CD14-positive monocyte (primary cell): ENCODE measurements around the gene SERPINB13. TPM values are rescaled to one million over a fixed set of nuclear protein-coding genes. Genes with fewer than 3 reads are reported as not detected.

ENCODE experiments used
- DNase-seq, 3 donors: peaks; one replicate each; pipeline ENCODE4 v3.0.0-alpha.2; 2011 to 2022
- H2AFZ ChIP-seq: 2 replicates; pipeline ENCODE4 v1.6.0; 2012; ENCODE audit warnings: mild to moderate bottlenecking, low read depth, low read length, inconsistent platforms; ENCODE audit not compliant: insufficient read depth, poor library complexity, severe bottlenecking
- H3K27ac ChIP-seq, 2 donors: 1 replicate in 1 of 2; 2 replicates in 1 of 2; pipeline ENCODE4 v1.5.1; 2012 to 2013; ENCODE audit warnings: low read length in 2 of 2, control low read depth in 1 of 2, inconsistent platforms in 1 of 2, low read depth in 1 of 2, mild to moderate bottlenecking in 1 of 2
- H3K27me3 ChIP-seq, 2 donors: one replicate each; pipeline versions ENCODE4 v1.6.0 to v1.6.1; 2011 to 2013; ENCODE audit warnings: low read length in 2 of 2; ENCODE audit not compliant: control insufficient read depth in 2 of 2, insufficient read depth in 2 of 2
- H3K36me3 ChIP-seq, 2 donors: replicated peaks in 1 of 2; 1 replicate in 1 of 2; 2 replicates in 1 of 2; pipeline versions ENCODE4 v1.5.1 to v1.6.1; 2012 to 2013; ENCODE audit warnings: low read length in 2 of 2, control low read depth in 1 of 2, inconsistent platforms in 1 of 2, mild to moderate bottlenecking in 1 of 2; ENCODE audit not compliant: insufficient read depth in 2 of 2, control insufficient read depth in 1 of 2
- H3K4me1 ChIP-seq, 2 donors: 1 replicate in 1 of 2; 2 replicates in 1 of 2; pipeline versions ENCODE4 v1.5.1 to v1.6.1; 2012 to 2013; ENCODE audit warnings: low read length in 2 of 2, control low read depth in 1 of 2, inconsistent platforms in 1 of 2, mild to moderate bottlenecking in 1 of 2, moderate library complexity in 1 of 2; ENCODE audit not compliant: insufficient read depth in 2 of 2, control insufficient read depth in 1 of 2
- H3K4me2 ChIP-seq: replicated peaks from 2 replicates; pipeline ENCODE3; 2012; ENCODE audit warnings: low read length, moderate library complexity, mild to moderate bottlenecking; ENCODE audit not compliant: poor library complexity, severe bottlenecking; ENCODE audit errors: extremely low read depth
- H3K4me3 ChIP-seq, 3 experiments: fragments of 200-600 bp in 1 of 3; sonication (generic) in 1 of 3; replicated peaks in 1 of 3; 1 replicate in 2 of 3; 2 replicates in 1 of 3; pipeline ENCODE4 v1.5.1; 2011 to 2013; ENCODE audit warnings: low read length in 3 of 3, mild to moderate bottlenecking in 3 of 3, control low read depth in 2 of 3, low read depth in 2 of 3, inconsistent platforms in 1 of 3, moderate library complexity in 1 of 3
- H3K79me2 ChIP-seq: 2 replicates; pipeline ENCODE4 v1.6.0; 2012; ENCODE audit warnings: mild to moderate bottlenecking, control low read depth, inconsistent platforms, low read length, moderate library complexity; ENCODE audit not compliant: insufficient read depth
- H3K9ac ChIP-seq: 2 replicates; pipeline ENCODE4 v1.6.0; 2017; ENCODE audit warnings: low read length, mild to moderate bottlenecking; ENCODE audit not compliant: insufficient read depth, poor library complexity, severe bottlenecking
- H3K9me3 ChIP-seq, 2 donors: replicated peaks in 1 of 2; 1 replicate in 1 of 2; 2 replicates in 1 of 2; pipeline versions ENCODE4 v1.5.1 to v1.6.1; 2012 to 2013; ENCODE audit warnings: low read length in 2 of 2, control low read depth in 1 of 2; ENCODE audit not compliant: control insufficient read depth in 1 of 2, insufficient read depth in 1 of 2
- H4K20me1 ChIP-seq: 2 replicates; pipeline ENCODE4 v1.6.0; 2012; ENCODE audit warnings: mild to moderate bottlenecking, low read length, control low read depth, moderate library complexity; ENCODE audit not compliant: insufficient read depth
- H3K27ac Mint-ChIP-seq, 7 donors: one replicate each; pipeline ENCODE4 v1.8.0; 2020; ENCODE audit warnings: mild to moderate bottlenecking in 7 of 7, mixed read lengths in 7 of 7, moderate library complexity in 6 of 7, inconsistent platforms in 2 of 7
- H3K27me3 Mint-ChIP-seq, 3 donors: one replicate each; pipeline ENCODE4 v1.8.0; 2021 to 2022; ENCODE audit warnings: low read depth in 3 of 3, mild to moderate bottlenecking in 3 of 3, mixed read lengths in 3 of 3, moderate library complexity in 3 of 3, inconsistent platforms in 1 of 3
- H3K36me3 Mint-ChIP-seq, 2 donors: one replicate each; pipeline ENCODE4 v1.8.0; 2020; ENCODE audit warnings: mixed read lengths in 2 of 2, inconsistent platforms in 1 of 2, mild to moderate bottlenecking in 1 of 2
- H3K4me1 Mint-ChIP-seq: one replicate; pipeline ENCODE4 v1.8.0; 2020; ENCODE audit warnings: mild to moderate bottlenecking, mixed read lengths
- H3K4me3 Mint-ChIP-seq, 2 donors: one replicate each; pipeline ENCODE4 v1.8.0; 2020; ENCODE audit warnings: mild to moderate bottlenecking in 2 of 2, mixed read lengths in 2 of 2, moderate library complexity in 1 of 2
- H3K9me3 Mint-ChIP-seq, 7 donors: one replicate each; pipeline ENCODE4 v1.8.0; 2020 to 2022; ENCODE audit warnings: mixed read lengths in 7 of 7, mild to moderate bottlenecking in 6 of 7, moderate library complexity in 6 of 7, inconsistent platforms in 2 of 7
- CTCF ChIP-seq: fragments of 200-600 bp; IDR thresholded peaks from one replicate; pipeline ENCODE4 v1.8.0; 2022; ENCODE audit warnings: antibody characterized with exemption, mild to moderate bottlenecking
- WGBS: methylation state at CpG from one replicate; pipeline ENCODE4 v1.1.5; 2013; ENCODE audit warnings: missing lambda C conversion rate; ENCODE audit not compliant: insufficient coverage; 5-methylcytosine and 5-hydroxymethylcytosine counted together
- intact Hi-C, 2 donors: fragments of 100-400 bp; cut with micrococcal nuclease; formaldehyde crosslinking; loops; one replicate each; pipeline versions ENCODE4 v1.15.0 to v1.15.1; 2023
- polyA plus RNA-seq, 3 donors: library from polyadenylated mRNA; depleted of rRNA in 1 of 3; unstranded in 2 of 3; stranded (reverse) in 1 of 3; fragments of 300-500 nt in 2 of 3; fragments of >200 nt in 1 of 3; fragmentation: Illumina TruSeq in 2 of 3; gene quantifications; 1 replicate in 2 of 3; 2 replicates in 1 of 3; pipeline ENCODE4 v1.2.3, GENCODE V29; 2012 to 2021

Gene SERPINB13
- polyA plus RNA-seq, 3 donors = not detected

DNA sequence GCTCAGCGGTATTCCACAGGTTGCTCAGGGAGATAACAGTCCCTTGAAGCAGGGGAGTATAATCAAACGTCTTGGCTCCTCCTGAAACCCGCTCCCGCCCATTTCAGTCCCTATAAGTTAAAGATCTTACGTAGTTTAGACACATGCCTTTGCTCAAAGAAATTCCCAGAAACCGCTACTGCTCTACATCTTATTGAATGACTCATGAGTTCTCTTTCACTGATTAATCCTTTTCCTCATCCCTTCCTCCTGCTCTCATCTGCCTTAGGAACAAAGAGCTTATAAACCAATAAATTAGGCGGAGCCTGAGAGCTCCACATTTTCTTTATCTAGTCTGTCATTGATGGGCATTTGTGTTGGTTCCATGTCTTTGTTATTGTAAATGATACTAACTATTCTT is 61.1 kb downstream of the SERPINB13 start:
- TF ChIP-seq CTCF = no peak
- Mint-ChIP-seq H3K9me3 (peaks cover 0 to 4% (median 0%) of the 10 kb centered on the region in 7 donors), H3K27me3 (peaks cover 6 to 8% (median 7%) of the 10 kb centered on the region in 3 donors), H3K27ac (no peak overlapping the region), H3K4me1 (no peaks in the 10 kb centered on the region), H3K36me3 (no peaks in the 10 kb centered on the region), H3K4me3 (no peak overlapping the region)
- Histone ChIP-seq H3K79me2 (no peaks in the 10 kb centered on the region), H3K4me1 (no peaks in the 10 kb centered on the region), H3K27ac (no peak overlapping the region), H3K36me3 (no peaks in the 10 kb centered on the region), H4K20me1 (no peaks in the 10 kb centered on the region), H2AFZ (no peak overlapping the region), H3K4me2 (no peak overlapping the region), H3K27me3 (peaks cover 0 to 2% of the 10 kb centered on the region in 2 donors), H3K9me3 (no peaks in the 10 kb centered on the region), H3K4me3 (no peak overlapping the region), H3K9ac (no peak overlapping the region)
- WGBS = 67% methylated on average over 5 of the region's 7 CpGs
- no peak for DNase-seq
- intact Hi-C loops = no loop called here

Other genes starting within 250 kb of the SERPINB13 start
- gene KDSR, start 220.1 kb upstream of the SERPINB13 start, polyA plus RNA-seq = 10 to 100 TPM in 2 of 3 donors, 1 to 10 TPM in 1; 9.6 to 38.5 (median 29.9) TPM
- 10 to 100 TPM; 15.4 to 48.8 (median 26.7) TPM for gene VPS4B, start 164.9 kb upstream of the SERPINB13 start, polyA plus RNA-seq
- gene SERPINB5, start 110.4 kb upstream of the SERPINB13 start, polyA plus RNA-seq = not detected
- not detected for gene SERPINB12, start 45.0 kb upstream of the SERPINB13 start, polyA plus RNA-seq
- gene SERPINB4, start 56.9 kb downstream of the SERPINB13 start, polyA plus RNA-seq = not detected
- gene SERPINB3, start 74.5 kb downstream of the SERPINB13 start, polyA plus RNA-seq = not detected
- not detected for gene SERPINB11, start 115.6 kb downstream of the SERPINB13 start, polyA plus RNA-seq
- not detected for gene SERPINB7, start 188.1 kb downstream of the SERPINB13 start, polyA plus RNA-seq